Eye (tissue), 1 donor: Measurements from ENCODE around the gene WDR37.

ENCODE experiments used
- DNase-seq: peaks from one replicate; pipeline ENCODE4 v3.0.0-alpha.2; 2015

WDR37 gene

GRCh38 chr10:1172256-1172984 lies 116.2 kb downstream of the WDR37 start:
- no peak for DNase-seq

- DNase-seq, result no peak
Observed at GRCh38 chr10:1173091-1173490, 116.9 kb downstream of the WDR37 start.

GRCh38 chr10:1174022-1174421 lies 117.8 kb downstream of the WDR37 start:
- DNase-seq, result no peak

- DNase-seq, result no peak
Observed at GRCh38 chr10:1175956-1176565, 119.9 kb downstream of the WDR37 start.

GRCh38 chr10:1177936-1178335 lies 121.8 kb downstream of the WDR37 start:
- no peak for DNase-seq

- no peak for DNase-seq
Observed at GRCh38 chr10:1178506-1178905, 122.3 kb downstream of the WDR37 start.

- DNase-seq, result no peak
Observed at GRCh38 chr10:1179346-1180070, 123.3 kb downstream of the WDR37 start.

- no peak for DNase-seq
Observed at GRCh38 chr10:1180071-1180730, 124.0 kb downstream of the WDR37 start.

- no peak for DNase-seq
Observed at GRCh38 chr10:1180836-1181235, 124.7 kb downstream of the WDR37 start.
